Measurements from ENCODE around the gene RBMS1.

The RBMS1 gene

GRCh38 chr2:160373666-160374065 is 119.9 kb downstream of the RBMS1 start:
- TF ChIP-seq SIN3A (IDR thresholded peaks at IDR 0.05; ENCODE audit: borderline replicate concordance, insufficient read depth, low read length), result no peak
- TF ChIP-seq POLR2AphosphoS5 (IDR thresholded peaks at IDR 0.05; ENCODE audit: low read depth, low read length), result no peak
- no peak for TF ChIP-seq FOXP2 (optimal IDR thresholded peaks at IDR 0.05; ENCODE audit: borderline replicate concordance, extremely low read depth, extremely low read length, insufficient read depth)
- TF ChIP-seq TAF1 (IDR thresholded peaks at IDR 0.05; ENCODE audit: borderline replicate concordance, insufficient read depth, low read length), result no peak
- TF ChIP-seq REST (IDR thresholded peaks at IDR 0.05; ENCODE audit: insufficient read depth in 1 of 2, low read depth in 2 of 2, low read length in 2 of 2), result no peak

GRCh38 chr2:160373263-160373662 is 120.3 kb downstream of the RBMS1 start:
- TF ChIP-seq POLR2AphosphoS5 (IDR thresholded peaks at IDR 0.05; ENCODE audit: low read depth, low read length) (no peak), REST (IDR thresholded peaks at IDR 0.05; ENCODE audit: insufficient read depth in 1 of 2, low read depth in 2 of 2, low read length in 2 of 2) (no peak), TAF1 (IDR thresholded peaks at IDR 0.05; ENCODE audit: borderline replicate concordance, insufficient read depth, low read length) (no peak)

GRCh38 chr2:160372585-160372984 is 121.0 kb downstream of the RBMS1 start:
- TF ChIP-seq FOXP2 (optimal IDR thresholded peaks at IDR 0.05; ENCODE audit: borderline replicate concordance, extremely low read depth, extremely low read length, insufficient read depth) (no peak), REST (IDR thresholded peaks at IDR 0.05; ENCODE audit: insufficient read depth in 1 of 2, low read depth in 2 of 2, low read length in 2 of 2) (no peak), SIN3A (IDR thresholded peaks at IDR 0.05; ENCODE audit: borderline replicate concordance, insufficient read depth, low read length) (no peak), POLR2AphosphoS5 (IDR thresholded peaks at IDR 0.05; ENCODE audit: low read depth, low read length) (no peak), TAF1 (IDR thresholded peaks at IDR 0.05; ENCODE audit: borderline replicate concordance, insufficient read depth, low read length) (no peak)

GRCh38 chr2:160372010-160372356 is 121.6 kb downstream of the RBMS1 start:
- TF ChIP-seq FOXP2 (optimal IDR thresholded peaks at IDR 0.05; ENCODE audit: borderline replicate concordance, extremely low read depth, extremely low read length, insufficient read depth) (no peak), SIN3A (IDR thresholded peaks at IDR 0.05; ENCODE audit: borderline replicate concordance, insufficient read depth, low read length) (no peak), TAF1 (IDR thresholded peaks at IDR 0.05; ENCODE audit: borderline replicate concordance, insufficient read depth, low read length) (no peak), POLR2AphosphoS5 (IDR thresholded peaks at IDR 0.05; ENCODE audit: low read depth, low read length) (no peak), REST (IDR thresholded peaks at IDR 0.05; ENCODE audit: insufficient read depth in 1 of 2, low read depth in 2 of 2, low read length in 2 of 2) (no peak)

GRCh38 chr2:160371251-160372009 is 122.2 kb downstream of the RBMS1 start:
- TF ChIP-seq SIN3A (IDR thresholded peaks at IDR 0.05; ENCODE audit: borderline replicate concordance, insufficient read depth, low read length) (no peak), TAF1 (IDR thresholded peaks at IDR 0.05; ENCODE audit: borderline replicate concordance, insufficient read depth, low read length) (no peak), POLR2AphosphoS5 (IDR thresholded peaks at IDR 0.05; ENCODE audit: low read depth, low read length) (no peak), FOXP2 (optimal IDR thresholded peaks at IDR 0.05; ENCODE audit: borderline replicate concordance, extremely low read depth, extremely low read length, insufficient read depth) (peak; percentile 98), REST (IDR thresholded peaks at IDR 0.05; ENCODE audit: insufficient read depth in 1 of 2, low read depth in 2 of 2, low read length in 2 of 2) (peak; percentile 69 to 84)
